Activated CD8-positive, alpha-beta memory T cell treated with anti-CD3 and anti-CD28 coated beads, Interleukin-2, amount 50 U/mL, for 4 hours (primary cell): ENCODE results near the gene SHANK2.

Source experiments
- DNase-seq: peaks from one replicate; pipeline ENCODE4 v3.0.0-alpha.2; 2020

Gene SHANK2

GRCh38 chr11:71268706-71269321 lies 16.4 kb upstream of the SHANK2 start:
- DNase-seq, result no peak

GRCh38 chr11:71267807-71268421 lies 15.5 kb upstream of the SHANK2 start:
- no peak for DNase-seq

- DNase-seq, result no peak
Observed at GRCh38 chr11:71266114-71266833, 13.9 kb upstream of the SHANK2 start.

DNA sequence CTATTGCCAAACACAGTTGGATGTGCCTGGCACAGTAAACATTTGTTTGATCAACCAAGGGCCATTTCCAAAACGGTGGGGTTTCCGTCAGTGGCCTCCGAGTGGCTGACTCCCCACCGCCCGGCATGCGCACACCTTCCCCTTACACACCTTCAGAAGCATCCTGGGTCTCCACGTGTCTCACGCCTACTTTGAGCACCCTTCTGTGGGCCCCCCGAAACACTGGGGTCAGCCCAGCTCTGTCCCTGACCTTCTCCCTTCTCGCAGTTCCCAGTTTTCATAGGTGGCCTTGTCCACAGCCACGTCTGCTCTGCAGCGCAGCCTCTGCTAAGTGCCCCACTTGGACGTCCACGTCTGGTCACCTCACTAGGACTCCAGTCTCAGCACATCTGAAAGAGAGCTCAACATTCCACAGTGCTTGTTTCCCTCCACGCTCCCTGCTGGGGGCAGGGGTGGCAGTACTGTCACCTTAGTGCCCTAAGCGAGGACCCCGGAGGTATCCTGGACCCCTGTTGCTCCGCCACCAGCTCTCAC lies 13.2 kb upstream of the SHANK2 start:
- no peak for DNase-seq

DNA sequence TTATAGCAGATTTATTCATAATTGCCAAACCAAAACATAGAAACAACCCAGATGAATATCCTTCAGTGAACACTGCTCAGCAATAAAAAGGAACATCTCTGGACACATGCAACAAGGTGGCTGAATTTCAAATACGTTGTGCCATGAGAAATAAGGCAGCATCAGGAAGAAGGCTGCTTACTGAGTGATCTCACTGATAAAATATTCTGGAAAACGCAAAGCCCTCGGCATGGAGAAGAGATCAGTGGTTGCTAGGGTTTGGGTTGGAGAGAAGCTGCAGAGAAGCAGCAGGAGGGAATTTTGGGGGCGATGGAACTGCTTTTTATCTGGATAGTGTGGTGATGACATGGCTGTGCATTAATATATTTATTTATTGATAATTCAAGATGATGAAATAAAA lies 11.0 kb upstream of the SHANK2 start:
- no peak for DNase-seq

GRCh38 chr11:71255800-71256479 lies 3.6 kb upstream of the SHANK2 start:
- no peak for DNase-seq

DNA sequence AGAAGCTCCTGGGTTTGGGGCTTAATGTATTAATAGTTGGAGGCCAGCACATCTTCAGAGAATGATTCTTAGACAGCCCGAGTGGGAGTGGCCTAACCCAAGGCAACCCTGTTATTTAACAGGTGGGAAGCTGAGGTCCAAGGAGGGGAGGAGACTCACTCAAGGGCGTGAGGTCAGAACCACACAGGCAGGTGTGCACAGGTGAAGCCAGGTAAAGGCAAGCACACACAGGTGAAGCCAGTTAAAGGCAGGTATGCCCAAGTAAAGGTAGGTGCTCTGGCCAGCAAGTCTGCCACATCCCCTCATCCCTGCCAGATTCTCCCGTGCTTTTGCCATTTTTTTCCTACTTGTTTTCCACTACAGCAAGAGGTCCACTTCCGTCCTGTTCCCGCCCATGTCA lies 2.9 kb upstream of the SHANK2 start:
- DNase-seq, result no peak

GRCh38 chr11:71253794-71254193 lies 1.4 kb upstream of the SHANK2 start:
- DNase-seq, result no peak

DNA sequence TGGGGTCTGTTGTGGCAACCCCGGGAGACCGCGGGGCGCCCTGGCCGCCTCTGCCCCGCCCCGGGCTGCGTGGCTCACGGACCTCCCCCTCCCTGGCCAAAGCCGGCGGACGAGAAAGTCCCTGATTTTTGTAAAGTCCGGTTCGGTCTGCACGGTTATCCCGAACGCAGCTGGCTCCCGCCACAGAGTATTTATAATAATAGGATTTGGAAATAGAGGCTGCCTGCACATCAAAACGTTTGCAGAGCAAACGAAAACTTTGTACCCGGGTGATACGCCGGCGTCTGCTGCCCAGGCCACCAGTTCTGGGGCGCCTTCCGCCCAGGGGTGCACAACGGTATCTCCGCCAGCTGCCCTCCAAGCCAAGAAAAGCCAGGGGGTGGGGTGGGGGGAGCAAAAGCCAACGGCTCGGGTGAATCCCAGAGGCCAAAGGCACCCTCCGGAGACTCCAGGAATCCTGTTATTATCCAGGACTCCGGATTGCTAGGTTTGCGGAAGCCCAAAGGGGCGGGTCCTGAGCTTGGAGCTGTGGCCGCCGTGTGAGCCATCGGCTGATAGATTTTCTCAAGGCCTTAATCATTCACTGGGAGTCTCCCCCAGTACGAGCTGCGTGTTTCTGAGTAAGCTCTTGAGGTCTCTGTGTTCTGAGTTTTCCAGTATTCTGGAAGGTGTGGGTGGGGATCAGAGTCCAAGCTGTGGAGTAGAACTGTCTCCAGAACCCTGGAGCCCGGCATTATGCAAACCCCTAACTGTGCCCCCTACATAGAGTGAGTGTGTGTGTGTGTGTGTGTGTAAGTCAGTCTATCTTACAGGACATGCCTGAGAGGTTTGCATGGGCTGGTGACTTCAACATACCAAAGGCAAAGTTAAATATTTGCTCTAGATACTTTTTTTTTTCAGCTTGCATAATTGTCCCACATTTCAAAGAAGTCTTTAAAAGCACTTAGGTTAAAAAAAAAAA lies 673 bp upstream of the SHANK2 start:
- DNase-seq, result no peak

DNA sequence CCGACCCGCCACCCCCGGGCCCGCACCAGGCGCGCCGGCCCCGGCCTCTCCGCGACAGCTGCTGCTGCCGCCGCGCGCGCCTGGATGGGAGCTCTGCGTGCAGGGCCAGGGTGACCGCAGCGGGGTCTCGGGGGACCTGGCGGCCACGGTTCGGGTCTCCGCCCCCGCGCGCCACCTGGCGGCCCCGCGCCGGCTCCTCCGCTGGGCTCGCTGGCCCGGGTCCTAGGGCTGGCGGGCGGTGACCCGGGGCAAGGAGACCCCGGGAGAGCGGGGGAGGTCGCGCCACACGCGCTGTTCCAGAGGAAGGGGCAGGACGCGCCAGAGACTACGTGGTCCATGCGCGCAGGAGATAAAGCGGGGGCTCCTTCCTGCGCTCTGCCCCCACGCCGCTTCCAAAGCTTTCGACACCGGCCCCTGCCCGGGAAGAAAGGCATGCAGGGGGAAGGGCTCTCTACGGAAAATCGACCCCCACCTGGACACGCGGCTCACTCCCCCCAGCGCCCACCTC lies 562 bp downstream of the SHANK2 start:
- DNase-seq, result no peak

GRCh38 chr11:71251151-71251721 lies 1.1 kb downstream of the SHANK2 start:
- DNase-seq, result no peak

DNA sequence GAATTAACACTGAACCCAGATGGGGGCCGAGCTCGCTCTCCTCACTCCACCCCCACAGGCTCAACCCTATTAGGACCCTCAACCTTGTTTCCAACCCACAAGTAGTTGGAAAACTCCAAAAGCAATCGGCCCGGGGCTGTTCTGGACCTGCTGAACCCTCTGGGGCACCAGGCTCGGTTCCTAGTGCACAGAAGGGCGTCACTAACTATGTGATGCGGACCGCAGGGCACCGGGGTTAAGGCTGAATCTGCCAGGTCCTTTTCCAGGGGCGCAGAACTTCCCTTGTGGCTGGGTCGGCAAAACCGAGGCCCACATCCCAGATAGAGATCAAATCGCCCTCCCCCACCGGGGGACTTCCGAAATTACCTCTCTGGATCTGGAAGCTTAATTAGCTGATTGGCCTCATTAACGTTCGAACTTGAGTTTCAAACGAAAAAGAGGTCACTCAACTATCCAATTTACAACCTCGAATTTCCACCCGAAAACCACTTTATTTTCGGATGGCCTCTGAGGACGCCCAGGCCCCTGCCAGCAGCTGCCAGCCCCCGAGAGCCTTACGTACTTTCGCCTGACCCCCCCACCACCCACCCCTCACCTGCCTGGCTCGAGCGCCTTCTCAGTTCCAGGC lies 1.7 kb downstream of the SHANK2 start:
- no peak for DNase-seq

- no peak for DNase-seq
Observed at GRCh38 chr11:71249301-71249700, 3.1 kb downstream of the SHANK2 start.

DNA sequence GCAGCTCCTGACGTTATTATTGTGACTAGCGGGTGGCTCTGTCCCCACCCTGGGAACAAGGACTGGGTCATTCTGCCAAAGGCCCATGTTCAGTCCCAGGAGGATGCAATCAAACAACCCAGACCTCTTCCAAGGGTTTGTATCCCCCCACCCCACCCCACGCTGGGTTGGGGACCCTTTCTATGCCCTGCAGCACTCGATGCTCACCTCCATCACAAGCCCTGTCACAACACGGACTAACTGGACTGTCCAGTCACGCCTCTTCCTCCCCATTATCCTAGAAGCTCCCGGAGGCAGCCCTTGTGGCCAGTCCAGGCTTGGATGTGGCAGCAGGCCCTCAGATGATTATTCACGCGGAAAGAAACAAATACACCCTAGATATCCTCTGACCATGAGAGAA lies 3.7 kb downstream of the SHANK2 start:
- DNase-seq, result no peak

- DNase-seq, result no peak
Observed at GRCh38 chr11:71248251-71248570, 4.2 kb downstream of the SHANK2 start.

DNA sequence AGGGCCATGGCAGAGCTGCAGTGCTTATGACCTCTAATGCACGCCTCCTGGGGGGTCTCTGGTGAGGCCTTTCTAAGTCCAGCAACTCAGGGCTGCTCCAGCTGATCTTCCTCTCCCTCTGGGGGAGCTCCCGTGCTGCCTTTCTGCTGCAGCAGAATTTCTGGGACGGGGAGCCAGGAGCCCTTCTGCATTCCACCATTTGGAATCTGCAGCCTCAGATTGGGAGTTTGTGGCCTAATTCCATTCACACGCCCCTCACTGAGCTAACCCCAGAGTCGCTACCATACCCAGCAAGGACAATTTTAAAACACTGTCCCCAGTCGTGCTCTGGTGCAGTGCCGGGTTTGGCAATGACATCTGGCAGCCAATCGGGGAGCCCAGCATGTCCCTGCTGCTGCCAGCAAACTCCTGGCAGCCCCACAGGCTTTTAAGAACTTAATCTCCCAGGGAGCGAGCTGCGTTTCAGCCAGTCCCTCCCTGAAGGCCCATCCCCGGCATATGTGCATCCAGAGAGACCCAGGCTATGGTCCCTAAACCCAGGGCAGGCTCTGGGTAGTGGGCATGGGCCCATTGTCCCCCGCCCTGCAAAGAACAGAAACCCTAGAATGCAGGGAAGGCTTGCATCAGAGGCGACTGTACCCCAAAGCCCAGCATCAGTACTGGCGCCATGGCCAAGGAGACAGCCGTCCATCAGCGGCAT lies 4.7 kb downstream of the SHANK2 start:
- no peak for DNase-seq

- no peak for DNase-seq
Observed at GRCh38 chr11:71246559-71246958, 5.8 kb downstream of the SHANK2 start.

DNA sequence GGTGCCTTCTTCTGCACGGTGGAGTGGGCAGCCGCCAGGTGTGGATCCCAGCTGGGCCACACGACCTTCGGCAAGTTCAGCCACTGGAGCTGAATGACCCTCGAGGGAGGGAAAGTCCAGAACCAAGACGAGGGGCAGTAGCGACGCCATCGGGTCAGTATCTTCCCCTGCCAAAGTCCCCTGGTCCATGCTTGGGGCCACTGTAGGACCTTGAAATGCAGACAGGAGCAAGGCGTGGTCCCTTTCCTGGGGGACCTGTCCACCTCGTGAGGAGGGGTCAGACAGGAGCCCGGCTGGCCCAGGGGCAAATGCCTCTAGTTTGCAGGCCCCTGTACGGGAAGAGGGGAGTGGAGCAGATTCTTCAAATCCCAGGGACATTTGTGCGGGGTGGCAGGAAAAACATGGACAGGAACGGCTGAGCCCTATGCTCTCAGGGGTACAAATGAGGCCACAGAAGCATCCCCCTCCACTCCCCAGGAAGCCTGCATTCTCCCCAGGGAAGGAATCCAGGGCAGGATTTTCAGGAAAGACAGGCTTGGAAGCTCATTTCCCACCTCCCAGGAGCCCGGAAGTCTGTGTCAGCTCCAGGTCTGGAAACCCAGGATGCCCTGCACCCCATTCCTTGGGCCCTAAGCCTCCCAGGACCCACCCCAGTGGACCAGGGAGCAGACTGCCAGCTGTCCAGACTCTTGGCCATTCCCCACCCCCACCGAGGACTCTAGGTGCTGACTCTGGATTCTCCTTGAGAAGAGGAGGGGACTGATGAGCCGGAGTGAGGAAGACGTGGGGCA lies 6.6 kb downstream of the SHANK2 start:
- DNase-seq, result no peak

DNA sequence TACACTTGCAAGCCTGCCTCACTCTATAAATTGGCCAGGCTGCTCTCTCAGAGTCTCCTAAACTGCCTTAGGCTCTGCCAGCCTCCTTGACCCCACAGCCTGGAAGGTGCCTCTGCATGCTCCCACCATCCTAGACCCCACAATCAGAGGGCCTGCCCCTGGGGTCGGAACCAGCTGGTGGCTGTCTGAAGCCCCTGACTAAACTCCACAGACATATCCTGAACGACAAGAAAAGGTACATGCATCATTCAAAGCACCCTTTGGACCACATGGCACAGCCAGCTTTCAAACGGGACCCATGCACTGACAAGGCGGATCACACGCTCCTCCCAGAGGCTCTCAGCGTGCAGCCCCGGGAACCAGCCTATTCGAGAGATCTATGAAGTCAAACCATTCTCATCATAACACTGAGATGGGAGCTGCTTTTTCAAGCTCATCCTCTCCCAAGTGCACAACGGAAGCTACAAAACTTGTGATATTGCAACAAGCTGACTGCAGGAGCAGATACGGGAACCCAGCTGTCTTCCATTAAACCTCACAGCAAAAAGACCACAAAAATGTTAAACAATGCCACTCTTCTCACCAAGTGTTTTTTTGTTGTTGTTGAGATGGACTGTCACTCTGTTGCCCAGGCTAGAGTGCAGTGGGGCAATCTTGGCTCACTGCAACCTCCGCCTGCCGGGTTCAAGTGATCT lies 8.1 kb downstream of the SHANK2 start:
- no peak for DNase-seq
